GM18951 (cell line): Measurements from ENCODE around the gene RAB22A.

Source experiments
- POLR2A ChIP-seq: IDR thresholded peaks from 4 replicates; pipeline ENCODE4 v1.6.1; 2011; ENCODE audit warnings: mild to moderate bottlenecking; ENCODE audit not compliant: insufficient read length, insufficient read depth; ENCODE audit errors: extremely low read depth
- in situ Hi-C: fragments of 300-500 bp; cut with MboI; formaldehyde crosslinking; loops from one replicate; pipeline ENCODE4 v1.12.0; 2022; ENCODE audit warnings: low sequenced_read_pairs, mixed read lengths, inconsistent platforms; ENCODE audit not compliant: unreplicated experiment

Gene RAB22A

DNA sequence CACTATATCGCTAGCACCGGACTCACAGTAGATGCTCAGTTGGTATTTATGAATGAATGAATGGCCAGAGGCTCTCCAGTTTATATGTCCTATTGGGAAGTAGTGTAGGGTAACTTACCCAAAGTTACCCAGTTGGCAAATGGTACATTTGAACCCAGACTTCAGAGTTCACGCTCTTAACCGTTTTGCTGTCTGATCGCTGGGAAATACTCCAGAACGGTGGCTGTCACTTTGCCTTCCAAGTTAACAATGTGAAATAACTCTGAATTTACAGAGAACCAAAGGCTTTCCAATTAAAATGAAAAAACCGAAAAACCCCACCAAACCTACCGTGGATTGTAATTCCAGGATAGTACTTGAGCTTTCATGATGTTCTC lies 81.1 kb downstream of the RAB22A start:
- in situ Hi-C loops = no loop called here

DNA sequence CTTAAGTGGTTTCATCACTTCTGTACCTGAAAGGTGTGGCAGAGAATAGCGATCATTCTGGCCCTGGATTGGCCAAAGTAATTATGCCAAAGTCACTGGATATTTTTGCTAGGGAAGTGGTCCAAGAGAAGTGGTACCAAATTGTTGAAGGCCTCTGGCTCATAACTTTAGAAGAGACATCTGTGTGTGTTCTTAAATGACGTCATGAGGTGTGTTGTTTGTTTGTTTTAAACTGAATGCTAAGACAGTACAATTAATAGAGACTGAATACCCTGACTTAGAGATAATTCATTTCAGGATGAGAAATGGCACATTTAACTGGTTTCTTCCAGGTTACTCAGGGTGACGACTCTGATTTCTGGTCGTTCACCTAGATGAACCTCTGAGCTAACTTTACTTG lies 82.8 kb downstream of the RAB22A start:
- no peak for TF ChIP-seq POLR2A
- in situ Hi-C loops = no loop called here

More for the DNA sequence above, 81.1 kb downstream of the RAB22A start:
- no peak for TF ChIP-seq POLR2A

DNA sequence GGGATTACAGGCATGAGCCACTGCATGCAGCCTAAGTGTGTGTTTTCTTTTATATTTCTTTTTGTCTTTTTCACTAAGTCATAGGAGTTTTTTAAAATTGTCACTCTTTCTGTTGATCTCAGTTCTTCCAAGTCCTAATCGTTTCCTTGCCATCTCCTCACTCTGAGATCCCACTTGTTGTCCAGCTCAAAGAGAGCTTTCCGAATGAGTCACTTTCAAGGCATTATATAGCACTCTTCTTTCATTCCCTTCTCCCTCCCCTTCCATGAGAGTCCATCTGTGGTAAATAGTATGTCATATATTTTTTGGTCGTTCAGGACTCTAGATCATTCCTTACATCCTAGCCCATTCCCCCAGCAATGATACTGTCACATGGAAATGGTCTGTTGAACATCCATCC lies 83.8 kb downstream of the RAB22A start:
- TF ChIP-seq POLR2A = no peak
- in situ Hi-C loops = no loop called here

DNA sequence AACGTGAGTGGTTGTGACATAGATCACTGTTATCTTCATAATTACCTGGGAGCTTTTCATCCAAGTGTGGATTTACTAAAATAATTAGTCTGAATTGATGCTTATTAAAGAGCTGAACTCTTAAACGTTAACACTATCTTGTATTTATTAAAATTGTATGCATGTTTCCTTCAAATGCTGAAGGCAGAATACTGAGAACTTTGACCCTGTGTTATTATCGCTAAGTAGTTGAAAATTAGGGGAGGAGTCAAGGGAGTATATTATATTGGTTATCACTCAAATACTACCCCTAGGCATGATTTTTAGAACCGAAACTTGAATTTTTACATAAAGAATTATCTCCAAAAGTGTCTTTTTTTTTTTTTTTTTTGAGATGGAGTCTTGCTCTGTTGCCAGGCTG lies 85.3 kb downstream of the RAB22A start:
- TF ChIP-seq POLR2A = no peak
- in situ Hi-C loops = no loop called here

DNA sequence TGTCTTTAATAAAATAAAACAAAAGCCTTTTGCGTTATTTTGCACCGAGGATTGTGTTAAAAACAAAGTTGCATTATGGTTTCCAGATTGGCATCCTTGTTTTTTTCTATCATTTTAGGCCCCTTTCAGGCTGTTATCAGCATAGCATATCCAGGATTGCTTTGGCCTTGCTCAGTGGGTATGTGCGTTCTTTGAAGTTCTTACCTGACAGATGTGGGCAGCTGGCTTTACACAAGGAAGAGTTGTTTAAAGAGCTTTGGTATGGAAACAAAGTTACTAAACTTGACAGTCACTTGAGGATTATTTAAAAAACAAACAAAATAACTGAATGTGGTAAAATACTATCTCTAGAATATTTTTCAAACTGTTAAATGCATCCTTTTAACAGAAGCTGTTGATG lies 86.1 kb downstream of the RAB22A start:
- TF ChIP-seq POLR2A = no peak
- in situ Hi-C loops = no loop called here

DNA sequence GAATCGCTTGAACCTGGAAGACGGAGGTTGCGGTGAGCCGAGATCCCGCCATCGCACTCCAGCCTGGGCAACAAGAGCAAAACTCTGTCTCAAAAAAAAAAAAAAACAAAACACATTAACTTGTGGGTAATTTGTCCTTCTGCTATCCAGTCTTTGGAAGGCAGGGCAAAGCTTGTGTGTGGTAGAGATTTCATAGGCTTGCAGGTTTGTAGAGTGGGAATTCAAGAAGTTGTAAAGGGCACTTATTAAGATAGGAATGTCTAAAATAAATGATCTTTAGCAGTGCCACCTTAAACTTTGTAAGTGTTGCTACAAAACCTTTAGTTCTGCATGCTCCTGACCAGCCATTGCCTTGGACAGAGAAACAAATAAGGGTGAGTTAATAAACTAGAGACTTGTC lies 87.9 kb downstream of the RAB22A start:
- TF ChIP-seq POLR2A = no peak
- in situ Hi-C loops = no loop called here

DNA sequence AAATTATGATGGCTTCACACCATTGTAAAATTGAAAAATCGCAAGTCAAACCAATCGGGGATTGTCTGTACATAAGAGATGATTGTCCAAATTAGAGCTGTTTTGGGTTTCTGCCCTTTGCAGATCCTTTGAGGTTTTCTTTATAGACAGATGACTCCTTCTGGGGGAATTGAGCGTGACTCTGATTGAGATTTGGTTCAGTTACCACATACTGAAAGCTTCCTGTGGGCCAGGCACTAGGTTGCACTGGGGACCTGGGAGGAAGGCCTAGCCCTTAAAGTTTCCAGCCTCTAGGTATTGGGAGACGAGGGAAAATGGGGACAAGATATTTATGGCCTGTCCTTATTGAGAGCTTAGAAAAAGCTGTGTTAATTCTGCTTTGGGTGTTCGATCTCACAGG lies 88.7 kb downstream of the RAB22A start:
- TF ChIP-seq POLR2A = no peak
- in situ Hi-C loops = no loop called here

DNA sequence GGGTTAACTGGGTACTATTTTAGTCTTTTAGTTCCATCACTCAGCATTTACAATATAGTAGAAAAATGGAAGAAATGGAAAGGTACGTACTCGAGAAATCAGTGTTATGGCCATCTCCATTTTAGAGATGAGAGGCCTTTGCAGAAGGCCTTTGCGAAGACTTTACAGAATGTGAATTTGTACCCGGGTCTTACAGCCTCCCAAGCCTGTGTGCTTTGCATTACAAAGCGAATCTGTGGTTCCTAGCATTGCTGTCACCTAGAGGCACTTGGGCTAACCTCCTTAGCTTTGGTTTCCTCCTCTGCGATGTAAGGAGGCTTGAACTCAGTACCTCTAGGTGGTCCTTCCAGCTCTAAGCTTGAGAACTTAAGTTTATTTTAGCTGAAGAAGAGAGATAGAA lies 90.4 kb downstream of the RAB22A start:
- TF ChIP-seq POLR2A = no peak
- in situ Hi-C loops = no loop called here

DNA sequence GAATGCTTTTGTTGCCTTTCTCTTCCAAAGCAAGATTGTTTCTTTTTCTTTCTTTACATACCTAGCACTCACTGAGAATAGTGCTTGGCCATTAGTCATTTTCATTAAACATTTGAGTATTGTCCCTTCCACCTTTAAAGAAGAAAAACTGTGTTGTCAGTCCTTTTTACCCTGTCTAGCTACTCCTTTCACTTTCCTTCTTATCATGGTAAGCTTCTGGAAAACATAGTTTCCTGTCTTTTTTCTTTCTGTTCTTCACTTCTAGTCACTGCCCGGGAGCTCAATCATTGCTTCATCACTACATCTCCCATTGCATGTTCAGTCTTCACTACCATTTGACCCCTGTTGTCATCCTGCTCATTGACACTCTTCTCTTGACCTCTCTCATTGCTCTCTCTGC lies 91.6 kb downstream of the RAB22A start:
- no peak for TF ChIP-seq POLR2A
- in situ Hi-C loops = no loop called here

DNA sequence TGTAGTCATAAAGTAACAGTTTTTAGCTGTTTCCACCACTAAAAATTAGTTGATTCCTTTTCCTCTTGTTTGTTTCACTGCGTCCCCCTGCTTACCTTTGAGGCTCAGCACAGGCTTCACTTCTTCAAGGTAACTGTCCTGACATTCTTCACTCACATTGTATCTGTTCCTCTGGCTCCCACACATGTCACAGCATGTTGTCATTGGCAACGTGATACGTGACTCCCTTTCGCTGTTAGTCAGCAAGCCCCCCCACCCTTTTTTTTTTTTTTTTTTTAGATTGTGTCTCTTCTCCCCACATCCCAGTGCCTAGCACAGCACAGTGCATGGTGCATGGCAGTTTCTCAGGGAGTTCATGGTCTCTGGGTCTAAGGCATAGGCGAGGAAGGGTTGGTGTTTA lies 92.8 kb downstream of the RAB22A start:
- in situ Hi-C loops = no loop called here
- no peak for TF ChIP-seq POLR2A

DNA sequence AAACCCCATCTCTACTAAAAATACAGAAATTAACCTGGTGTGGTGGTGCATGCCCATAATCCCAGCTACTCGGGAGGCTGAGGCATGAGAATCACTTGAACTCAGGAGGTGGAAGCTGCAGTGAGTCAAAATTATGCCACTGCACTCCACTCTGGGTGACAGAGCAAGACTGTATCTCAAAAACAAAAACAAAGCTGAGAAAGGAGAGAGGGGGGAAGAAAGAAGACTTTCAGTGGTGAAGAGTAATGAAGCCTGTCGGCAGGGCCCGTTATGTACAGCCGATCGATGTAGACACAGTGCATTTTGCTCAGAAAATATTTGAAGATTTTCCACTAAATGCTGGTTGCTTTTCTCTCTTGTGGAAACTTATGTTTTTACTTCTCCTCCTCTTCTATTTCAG lies 93.3 kb downstream of the RAB22A start:
- in situ Hi-C loops = no loop called here
- no peak for TF ChIP-seq POLR2A

DNA sequence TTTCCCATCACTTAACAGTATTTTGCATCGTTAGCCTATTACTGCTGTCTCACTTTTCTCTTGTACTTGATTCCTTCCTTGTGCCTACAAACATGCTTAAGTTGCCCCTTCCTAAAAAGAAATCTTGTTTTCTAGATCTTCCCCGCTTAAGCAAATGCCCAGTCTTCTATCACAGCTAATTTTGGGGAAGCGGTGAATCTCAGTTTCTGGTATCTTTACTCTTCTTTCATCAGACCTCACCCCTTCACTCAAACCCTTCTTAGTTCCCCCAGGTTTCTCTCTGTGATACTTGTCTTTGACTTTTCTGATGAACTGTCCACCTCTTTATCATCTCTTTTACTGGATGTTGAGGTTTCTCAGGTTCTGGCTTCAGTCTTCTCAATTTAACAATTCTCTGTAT lies 93.8 kb downstream of the RAB22A start:
- no peak for TF ChIP-seq POLR2A
- in situ Hi-C loops = no loop called here

DNA sequence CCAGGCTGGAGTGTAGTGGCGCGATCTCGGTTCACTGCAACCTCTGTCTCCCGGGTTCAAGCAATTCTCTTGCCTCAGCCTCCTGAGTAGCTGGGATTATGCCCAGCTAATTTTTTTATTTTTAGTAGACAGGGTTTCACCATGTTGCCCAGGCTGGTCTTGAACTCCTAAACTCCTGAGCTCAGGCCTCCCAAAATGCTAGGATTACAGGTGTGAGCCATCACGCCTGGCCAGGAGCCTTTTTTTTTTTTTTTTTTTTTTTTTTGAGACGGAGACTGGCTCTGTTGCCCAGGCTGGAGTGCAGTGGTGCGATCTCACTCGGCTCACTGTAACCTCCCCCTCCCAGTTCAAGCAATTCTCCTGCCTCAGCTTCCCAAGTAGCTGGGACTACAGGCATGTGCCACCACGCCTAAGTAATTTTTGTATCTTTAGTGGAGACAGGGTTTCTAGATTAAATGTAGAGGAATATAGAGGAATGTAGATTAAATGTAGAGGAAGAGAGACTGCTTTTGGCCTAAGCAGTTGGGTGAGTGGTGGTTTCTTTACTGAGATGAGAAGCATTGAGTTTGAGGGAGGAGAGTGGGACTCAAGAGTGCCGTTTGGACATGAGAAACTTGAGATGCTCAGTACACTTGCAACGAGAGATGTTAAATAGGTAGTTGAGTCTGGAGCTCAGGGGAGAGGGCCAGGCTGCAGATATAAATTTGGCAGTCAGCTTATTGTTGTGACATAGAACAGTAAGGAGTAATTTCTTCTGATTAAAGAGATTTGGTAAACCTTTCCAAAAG lies 96.2 kb downstream of the RAB22A start:
- no peak for TF ChIP-seq POLR2A

DNA sequence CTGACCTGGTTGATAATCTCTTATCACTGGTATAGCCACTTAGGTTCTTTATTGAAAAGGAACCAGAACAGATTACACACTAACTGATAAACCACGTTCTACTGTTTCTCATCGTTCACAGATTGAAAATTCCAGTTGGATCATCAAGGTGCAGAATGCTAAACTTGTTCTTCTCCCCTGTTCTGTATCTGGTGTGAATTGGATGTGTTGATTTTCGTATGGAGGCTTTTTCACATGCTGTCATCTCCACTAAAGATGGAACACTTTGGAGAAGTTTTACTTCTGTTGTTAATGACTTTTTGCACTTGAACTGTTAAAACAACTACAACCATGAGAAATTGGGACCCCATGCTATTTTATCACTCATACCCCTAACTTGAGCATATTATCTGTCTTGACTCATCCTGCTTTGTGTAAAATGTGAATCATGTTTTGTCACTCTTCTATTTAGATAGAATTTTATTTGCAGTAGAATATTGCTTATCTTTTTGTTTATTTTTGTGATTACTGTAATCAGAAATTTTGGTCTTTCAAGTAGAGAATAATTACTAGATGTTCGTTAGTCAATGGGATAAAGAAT lies 97.0 kb downstream of the RAB22A start:
- in situ Hi-C loops = no loop called here
- TF ChIP-seq POLR2A = no peak

More for the DNA sequence above, 96.2 kb downstream of the RAB22A start:
- in situ Hi-C loops = no loop called here
